Measurements from ENCODE around the gene CHCHD1. TPM values are rescaled to one million over a fixed set of nuclear protein-coding genes. Genes with fewer than 3 reads are reported as not detected.
A peak's percentile ranks its signal among the peaks of the same experiment; 100 is the strongest.
"Not testable (repeated sequence)": the region's sequence is repeated elsewhere in the genome, so short reads cannot be mapped to it uniquely, and the experiment has no call there.

CHCHD1 gene
- total RNA-seq, 1 experiment from 2014 or later: 19.5 TPM

- Mint-ChIP-seq H3K36me3 (ENCODE audit: insufficient read depth, unreplicated experiment) (peaks cover 35% of the 10 kb centered on the region), H3K27ac (ENCODE audit: low read depth, unreplicated experiment) (peak overlapping the region; percentile 84), H3K27me3 (ENCODE audit: insufficient read depth, unreplicated experiment) (no peaks in the 10 kb centered on the region), H3K9me3 (ENCODE audit: unreplicated experiment) (no peaks in the 10 kb centered on the region), H3K4me1 (ENCODE audit: insufficient read depth, unreplicated experiment) (peaks cover 18% of the 10 kb centered on the region), H3K4me3 (ENCODE audit: unreplicated experiment) (peak overlapping the region; percentile 78)
- no peak for DNase-seq (ENCODE audit: unreplicated experiment)
- CTCF ChIA-PET: interaction anchor here (0.8 to 1.4 kb wide), 3 partner anchors 21 to 33 kb away, joined by 3 to 4 read pairs (median 3); no protein-coding TSS in a partner anchor
- BruUV-seq (replicated peaks): TSS peak; percentile 26
- intact Hi-C loops (cut with micrococcal nuclease): no loop called here
- POLR2A ChIA-PET: interaction anchor here (0.7 to 9.9 kb wide), 17 partner anchors 8 to 308 kb away, joined by 3 to 202 read pairs (median 5); partner anchors contain the start of genes CAMK2G and SEC24C
- TF ChIP-seq CTCF (IDR thresholded peaks at IDR 0.05; ENCODE audit: unreplicated experiment): no peak
Observed at GRCh38 chr10:73786512-73786885, 4.7 kb downstream of the CHCHD1 start.

- peak overlapping the region; percentile 78 for H3K4me3 Mint-ChIP-seq (ENCODE audit: unreplicated experiment)
- POLR2A ChIA-PET: interaction anchor here (0.8 to 9.9 kb wide), 11 partner anchors 7 to 56 kb away, joined by 3 to 202 read pairs (median 8); partner anchors contain the start of gene SEC24C
- BruUV-seq (replicated peaks); H3K27ac Mint-ChIP-seq (ENCODE audit: low read depth, unreplicated experiment); intact Hi-C loops (cut with micrococcal nuclease); H3K9me3 Mint-ChIP-seq (ENCODE audit: unreplicated experiment); H3K27me3 Mint-ChIP-seq (ENCODE audit: insufficient read depth, unreplicated experiment); DNase-seq (ENCODE audit: unreplicated experiment): not testable (repeated sequence)
- CTCF ChIA-PET: interaction anchor here (0.6 to 0.8 kb wide), 2 partner anchors 25 to 252 kb away, joined by 3 read pairs; no protein-coding TSS in a partner anchor
- H3K36me3 Mint-ChIP-seq (ENCODE audit: insufficient read depth, unreplicated experiment): peaks cover 32% of the 10 kb centered on the region
- peaks cover 13% of the 10 kb centered on the region for H3K4me1 Mint-ChIP-seq (ENCODE audit: insufficient read depth, unreplicated experiment)
Observed at GRCh38 chr10:73787031-73787800, 5.4 kb downstream of the CHCHD1 start.

GRCh38 chr10:73788864-73789658, 7.2 kb downstream of the CHCHD1 start:
- intact Hi-C loops (cut with micrococcal nuclease): no loop called here
- CTCF ChIA-PET: interaction anchor here (1.1 kb wide), 1 partner anchor 61 kb away, joined by 3 read pairs; no protein-coding TSS in a partner anchor
- Mint-ChIP-seq H3K27me3 (ENCODE audit: insufficient read depth, unreplicated experiment) (no peaks in the 10 kb centered on the region), H3K4me1 (ENCODE audit: insufficient read depth, unreplicated experiment) (no peaks in the 10 kb centered on the region), H3K4me3 (ENCODE audit: unreplicated experiment) (no peak overlapping the region), H3K27ac (ENCODE audit: low read depth, unreplicated experiment) (no peak overlapping the region), H3K9me3 (ENCODE audit: unreplicated experiment) (no peaks in the 10 kb centered on the region), H3K36me3 (ENCODE audit: insufficient read depth, unreplicated experiment) (peaks cover 49% of the 10 kb centered on the region)
- BruUV-seq (replicated peaks): no TSS peak
- no peak for TF ChIP-seq CTCF (IDR thresholded peaks at IDR 0.05; ENCODE audit: unreplicated experiment)
- POLR2A ChIA-PET: interaction anchor here (0.7 to 9.9 kb wide), 5 partner anchors 8 to 58 kb away, joined by 4 to 79 read pairs (median 4); partner anchors contain the start of gene CHCHD1
- DNase-seq (ENCODE audit: unreplicated experiment): no peak

GRCh38 chr10:73789659-73790055, 7.8 kb downstream of the CHCHD1 start:
- no peak for DNase-seq (ENCODE audit: unreplicated experiment)
- ChIA-PET CTCF (interaction anchor here (1.1 kb wide), 1 partner anchor 61 kb away, joined by 3 read pairs; no protein-coding TSS in a partner anchor), POLR2A (interaction anchor here (0.7 to 1.7 kb wide), 2 partner anchors 8 to 20 kb away, joined by 4 read pairs; partner anchors contain the start of gene CHCHD1)
- Mint-ChIP-seq H3K9me3 (ENCODE audit: unreplicated experiment) (no peaks in the 10 kb centered on the region), H3K27ac (ENCODE audit: low read depth, unreplicated experiment) (no peak overlapping the region), H3K27me3 (ENCODE audit: insufficient read depth, unreplicated experiment) (no peaks in the 10 kb centered on the region), H3K36me3 (ENCODE audit: insufficient read depth, unreplicated experiment) (peaks cover 55% of the 10 kb centered on the region), H3K4me3 (ENCODE audit: unreplicated experiment) (no peak overlapping the region), H3K4me1 (ENCODE audit: insufficient read depth, unreplicated experiment) (no peaks in the 10 kb centered on the region)
- no TSS peak for BruUV-seq (replicated peaks)
- TF ChIP-seq CTCF (IDR thresholded peaks at IDR 0.05; ENCODE audit: unreplicated experiment): no peak
- intact Hi-C loops (cut with micrococcal nuclease): no loop called here
